HG03520 (cell line): ENCODE measurements around the gene MRPS21.
"Not testable (repeated sequence)": the region's sequence is repeated elsewhere in the genome, so short reads cannot be mapped to it uniquely, and the experiment has no call there.

Experiments used
- ATAC-seq: cut with Tn5 transposase; IDR thresholded peaks from one replicate; pipeline ENCODE4 v1.9.1; 2021; ENCODE audit warnings: mild to moderate bottlenecking, moderate library complexity; ENCODE audit not compliant: unreplicated experiment

The MRPS21 gene

DNA sequence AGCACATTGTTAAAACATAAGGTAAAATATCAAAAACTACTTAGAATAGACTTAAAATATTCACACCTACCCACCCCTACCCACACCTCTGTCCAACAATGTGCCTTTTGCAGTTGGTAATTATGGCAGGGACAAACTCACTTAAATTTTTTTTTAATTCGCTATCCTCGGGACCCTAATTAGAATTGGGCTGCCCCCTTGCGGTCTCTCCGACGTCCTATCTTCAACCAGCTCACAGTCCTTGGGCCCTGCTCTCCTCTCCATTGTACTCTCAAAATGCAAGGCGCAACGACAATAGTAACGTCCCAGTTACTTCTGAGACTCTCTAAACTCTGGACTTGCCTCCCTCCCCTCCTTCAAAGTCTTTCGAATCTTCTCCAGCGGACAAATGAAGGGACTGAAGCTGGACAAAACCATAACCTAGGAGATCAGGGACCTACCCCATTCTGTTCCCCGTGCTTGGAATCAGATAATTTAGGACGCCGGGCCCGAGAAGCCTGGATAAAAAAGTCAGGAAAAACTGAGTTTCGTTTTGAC, 12.4 kb upstream of the MRPS21 start:
- ATAC-seq, result no peak

DNA sequence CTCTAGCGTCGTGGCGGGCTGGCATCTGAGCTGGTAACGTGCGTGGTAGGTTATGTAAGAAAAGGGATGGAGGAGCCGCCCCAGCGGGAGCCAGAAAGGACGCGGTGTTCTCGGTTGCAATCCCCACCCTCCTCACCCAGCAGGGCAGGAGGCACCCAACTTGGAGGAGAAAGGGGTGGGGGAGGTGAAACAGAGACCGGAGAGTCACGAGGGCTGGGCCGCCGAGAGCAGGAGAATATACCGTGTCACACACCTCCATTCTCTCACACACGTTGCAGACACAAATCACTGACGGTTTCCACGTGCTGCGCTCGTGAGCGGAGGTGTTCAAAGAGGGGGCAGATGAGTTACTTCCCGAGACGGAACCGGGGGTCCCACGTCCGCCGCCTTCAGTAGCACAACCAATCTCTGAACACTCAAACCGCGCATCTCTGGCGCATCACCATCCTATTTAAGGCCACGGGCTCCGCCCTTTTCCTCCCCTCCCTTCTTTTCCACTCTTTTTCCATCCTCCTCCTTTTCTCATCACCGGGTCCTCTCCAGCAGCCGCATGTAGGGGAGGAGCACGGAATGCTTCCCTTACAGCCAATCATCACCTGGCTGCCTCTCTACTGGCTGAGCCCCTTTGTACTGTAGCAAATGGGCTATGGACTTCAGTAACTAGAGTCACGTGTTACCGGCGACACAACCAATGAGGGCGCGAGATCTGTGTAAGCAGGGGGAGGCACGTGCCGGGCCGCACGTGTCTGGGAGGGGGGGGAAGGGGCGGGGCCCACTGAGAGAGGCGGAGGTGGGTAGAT, 11.7 kb upstream of the MRPS21 start, which contains the start of gene CIART:
TSS of gene CIART (plus strand) at position 797 of the 800 bp plus-strand sequence. CDS start 714 bp downstream, outside the sequence.
- ATAC-seq, result no peak

DNA sequence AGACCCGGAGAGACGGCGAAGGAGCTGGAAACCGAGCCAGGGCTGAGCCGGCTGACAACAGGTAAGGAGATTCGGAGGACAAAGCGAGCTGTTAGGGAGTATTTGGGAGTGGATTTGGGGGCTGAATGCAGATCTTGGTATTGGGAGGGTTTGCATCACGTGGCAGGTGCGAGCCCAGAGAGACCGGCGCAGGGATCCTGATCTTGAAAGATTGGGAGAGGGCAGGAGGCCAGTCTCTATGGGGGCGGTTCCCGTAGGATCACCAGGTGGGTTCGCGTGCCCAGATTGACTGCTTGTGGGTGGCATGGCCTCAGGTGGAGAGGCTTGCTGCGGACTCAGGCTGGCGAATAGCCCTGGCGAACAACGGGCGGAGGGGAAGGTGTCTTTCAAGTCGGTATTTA, 11.1 kb upstream of the MRPS21 start:
- no peak for ATAC-seq

DNA sequence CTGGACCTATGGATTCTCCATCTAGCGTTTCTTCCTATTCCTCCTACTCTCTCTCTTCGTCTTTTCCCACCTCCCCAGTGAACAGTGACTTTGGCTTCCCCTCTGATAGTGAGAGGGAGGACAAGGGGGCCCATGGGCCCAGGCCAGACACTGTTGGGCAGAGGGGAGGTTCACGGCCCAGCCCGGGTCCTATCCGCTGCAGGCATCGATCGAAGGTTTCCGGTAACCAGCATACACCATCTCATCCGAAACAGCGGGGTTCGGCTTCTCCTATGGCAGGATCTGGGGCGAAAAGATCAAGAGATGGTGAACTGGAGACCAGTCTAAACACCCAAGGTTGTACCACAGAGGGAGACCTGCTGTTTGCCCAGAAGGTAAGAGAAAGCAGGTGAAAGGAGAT, 10.4 kb upstream of the MRPS21 start:
- ATAC-seq, result no peak

DNA sequence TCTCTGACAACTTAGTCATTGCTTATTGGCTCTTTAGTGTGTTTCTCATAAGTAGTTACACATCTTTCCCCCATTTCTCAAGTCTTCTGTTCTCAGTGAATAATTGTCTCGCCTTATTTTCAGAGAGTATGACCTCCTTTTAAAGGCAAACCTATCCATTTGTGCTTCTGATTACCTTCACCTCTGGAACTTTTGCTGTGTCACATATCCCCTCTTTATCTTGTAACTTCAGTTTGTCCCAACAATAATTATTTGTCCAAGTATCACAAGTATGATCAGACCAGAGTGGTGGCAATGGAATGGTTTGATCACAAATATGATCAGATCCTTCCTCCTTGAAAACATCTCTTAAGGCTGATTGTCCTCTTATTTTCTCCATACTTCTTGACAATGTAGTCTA, 5.3 kb upstream of the MRPS21 start:
- no peak for ATAC-seq

DNA sequence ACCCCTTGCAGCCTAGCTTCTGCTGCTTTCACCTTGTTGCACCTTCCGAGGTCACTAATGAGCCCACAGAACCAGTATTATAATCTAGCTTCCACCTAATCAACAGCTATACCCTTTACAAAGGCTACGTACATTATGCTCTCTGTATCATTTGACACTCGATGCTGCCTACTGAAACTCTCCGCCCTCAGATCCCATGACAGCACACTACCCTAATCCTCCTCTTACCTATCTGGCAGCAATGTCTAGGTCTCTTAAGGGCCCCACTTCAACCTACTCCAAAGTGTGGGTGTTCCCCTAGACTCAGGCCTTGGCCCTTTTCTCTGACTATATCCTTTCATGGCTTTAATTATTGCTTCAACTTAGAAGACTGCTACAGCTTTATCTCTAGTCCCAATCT, 4.8 kb upstream of the MRPS21 start:
- ATAC-seq, result no peak

DNA sequence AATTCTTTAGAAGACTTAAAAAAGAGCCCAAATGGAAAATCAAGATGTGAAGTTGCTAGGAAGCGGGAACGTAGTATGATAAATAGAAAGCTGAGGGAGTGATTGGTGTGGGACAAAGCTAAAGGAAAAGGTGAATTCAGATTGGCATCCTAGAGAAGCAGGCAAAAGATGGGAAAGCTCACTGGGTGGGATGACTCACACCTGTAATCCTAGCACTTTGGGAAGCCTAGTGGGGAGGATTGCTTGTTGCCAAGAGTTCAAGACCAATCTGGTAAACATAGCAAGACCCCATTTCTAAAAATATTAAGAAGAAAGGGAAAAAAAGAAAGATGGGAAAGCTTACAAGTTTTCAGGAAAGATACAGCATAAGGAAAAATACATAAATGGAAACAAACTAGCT, 1.8 kb downstream of the MRPS21 start:
- ATAC-seq, result no peak

DNA sequence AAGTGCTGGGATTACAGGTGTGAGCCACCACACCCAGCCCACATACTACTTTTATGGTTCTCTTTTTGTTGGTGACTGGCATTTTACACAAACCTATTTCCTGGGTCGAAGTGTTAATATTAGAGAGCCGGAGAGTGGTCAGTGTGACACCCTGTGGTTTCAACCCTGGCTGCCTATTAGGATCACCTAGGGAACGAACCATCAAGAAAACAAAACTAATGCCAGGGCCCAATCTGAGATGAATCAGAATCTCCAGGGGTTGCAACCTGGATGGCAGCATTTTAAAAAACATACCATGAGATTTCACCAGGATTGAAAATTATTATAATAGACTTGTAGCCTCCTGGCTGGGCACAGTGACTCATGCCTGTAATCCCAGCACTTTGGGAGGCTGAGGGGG, 6.1 kb downstream of the MRPS21 start:
- ATAC-seq, result no peak

DNA sequence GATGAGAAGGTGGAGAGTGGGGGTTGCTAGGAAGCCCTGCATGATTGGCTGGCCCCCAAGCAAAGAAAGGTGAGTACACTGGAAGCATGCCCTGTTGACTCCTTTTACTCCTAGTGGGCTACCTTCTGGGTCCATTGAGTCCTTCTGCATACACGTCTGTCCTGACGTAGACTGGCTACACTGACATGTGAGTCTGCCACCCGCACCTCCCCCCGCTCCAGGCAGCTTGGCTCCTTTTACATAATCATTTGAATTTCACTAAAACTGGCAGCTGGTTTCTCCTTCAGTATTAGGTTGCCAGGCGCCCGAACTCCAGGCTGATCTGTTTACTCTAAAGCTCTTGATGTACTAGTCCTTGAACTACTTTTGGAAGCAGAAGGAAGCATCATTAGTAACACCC, 8.7 kb downstream of the MRPS21 start:
- no peak for ATAC-seq

DNA sequence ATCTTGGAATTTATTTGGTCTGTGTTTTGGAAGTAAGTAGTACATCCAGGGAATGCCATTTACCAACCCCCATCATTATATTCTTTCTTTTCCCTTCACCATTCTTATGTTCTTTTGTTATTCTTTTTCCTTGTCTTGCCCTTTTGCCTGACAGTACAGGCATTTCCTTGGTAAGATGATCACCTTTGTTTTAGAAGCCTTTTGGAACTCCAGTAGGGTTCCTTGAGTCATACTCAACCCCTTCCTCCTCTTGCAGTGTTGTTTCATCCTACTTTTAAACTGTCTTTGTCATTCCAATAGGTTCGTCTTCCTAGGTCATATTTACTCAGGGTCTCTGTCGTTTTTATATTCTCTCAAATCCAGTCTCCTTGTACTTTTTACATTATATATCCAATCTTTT, 9.2 kb downstream of the MRPS21 start:
- no peak for ATAC-seq

DNA sequence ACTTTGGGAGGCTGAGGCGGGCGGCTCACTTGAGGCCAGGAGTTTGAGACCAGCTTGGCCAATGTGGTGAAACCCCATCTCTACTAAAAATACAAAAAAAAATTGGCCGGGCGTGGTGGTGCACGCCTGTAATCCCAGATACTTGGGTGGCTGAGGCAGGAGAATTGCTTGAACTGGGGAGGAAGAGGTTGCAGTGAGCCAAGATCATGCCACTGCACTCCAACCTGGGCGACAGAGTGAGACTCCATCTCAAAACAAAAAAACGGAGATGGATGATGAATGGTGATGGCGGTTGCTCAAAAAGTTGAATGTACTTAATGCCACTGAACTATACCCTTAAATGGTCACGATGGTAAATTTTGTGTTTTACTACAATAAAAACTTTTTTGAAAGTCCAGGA, 14.9 kb downstream of the MRPS21 start:
- not testable (repeated sequence) for ATAC-seq

DNA sequence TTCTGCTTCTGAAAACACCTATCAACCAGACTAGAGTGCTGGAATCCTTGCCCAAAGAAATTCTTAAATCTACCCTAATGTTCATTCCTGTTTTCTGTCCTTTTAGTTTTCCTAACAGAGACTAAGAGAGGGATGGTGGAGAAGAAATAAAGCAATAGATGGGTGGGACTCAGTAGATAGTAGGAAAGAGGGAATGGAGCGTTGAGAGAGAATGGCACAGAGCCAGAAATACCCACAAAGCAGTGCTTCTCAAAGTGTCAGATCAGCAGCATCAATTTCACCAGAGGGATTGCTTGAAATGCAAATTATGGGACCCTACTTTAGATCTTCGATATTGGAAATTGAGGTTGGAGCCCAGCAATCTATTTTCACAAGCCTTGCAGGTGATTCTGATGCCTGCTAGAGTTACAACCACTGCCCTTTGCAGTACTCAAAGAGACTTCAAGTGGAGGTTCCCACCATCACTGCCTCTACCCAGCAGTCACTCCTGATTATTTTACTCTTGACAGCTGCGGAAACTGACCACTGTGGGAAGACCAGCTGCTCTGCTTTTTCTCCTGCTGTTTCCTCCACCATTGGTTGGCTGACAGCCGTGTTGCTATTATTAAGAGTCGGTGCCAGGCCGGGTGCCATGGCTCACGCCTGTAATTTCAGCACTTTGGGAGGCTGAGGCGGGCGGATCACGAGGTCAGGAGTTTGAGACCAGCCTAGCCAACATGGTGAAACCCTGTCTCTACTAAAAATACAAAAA, 16.3 kb downstream of the MRPS21 start:
- ATAC-seq, result no peak

DNA sequence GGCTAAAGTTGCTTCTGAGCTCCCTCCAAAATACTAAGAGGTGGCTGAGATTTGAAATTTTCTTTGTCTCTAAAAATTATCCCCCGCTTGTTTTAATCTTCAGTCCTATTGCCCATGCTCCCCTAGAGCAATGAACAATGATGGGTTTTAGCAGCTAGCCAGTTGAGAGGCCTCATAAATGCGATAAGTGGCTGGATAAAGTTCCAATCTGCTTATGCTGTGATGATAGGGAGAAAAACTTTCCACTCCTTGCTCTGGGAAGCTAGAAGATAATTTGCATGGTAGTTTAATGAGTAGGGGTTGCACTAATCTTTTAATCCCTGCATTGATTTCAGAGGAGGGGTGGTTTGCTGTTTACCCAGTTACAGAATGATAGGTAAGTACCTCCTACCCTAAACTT, 18.1 kb downstream of the MRPS21 start:
- no peak for ATAC-seq

DNA sequence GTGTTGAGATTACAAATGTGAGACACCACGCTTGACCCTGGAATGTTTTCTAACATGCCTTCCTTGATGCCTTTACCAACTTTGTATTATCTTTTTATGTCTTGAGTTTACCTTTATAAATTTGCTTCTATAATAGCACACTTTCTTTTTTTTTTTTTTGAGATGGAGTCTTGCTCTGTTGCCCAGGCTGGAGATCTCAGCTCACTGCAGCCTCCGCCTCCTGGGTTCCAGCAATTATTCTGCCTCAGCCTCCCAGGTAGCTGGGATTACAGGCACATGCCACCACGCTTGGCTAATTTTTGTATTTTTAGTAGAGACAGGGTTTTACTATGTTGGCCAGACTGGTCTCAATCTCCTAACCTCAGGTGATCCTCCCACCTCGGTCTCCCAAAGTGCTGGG, 21.0 kb downstream of the MRPS21 start:
- not testable (repeated sequence) for ATAC-seq

DNA sequence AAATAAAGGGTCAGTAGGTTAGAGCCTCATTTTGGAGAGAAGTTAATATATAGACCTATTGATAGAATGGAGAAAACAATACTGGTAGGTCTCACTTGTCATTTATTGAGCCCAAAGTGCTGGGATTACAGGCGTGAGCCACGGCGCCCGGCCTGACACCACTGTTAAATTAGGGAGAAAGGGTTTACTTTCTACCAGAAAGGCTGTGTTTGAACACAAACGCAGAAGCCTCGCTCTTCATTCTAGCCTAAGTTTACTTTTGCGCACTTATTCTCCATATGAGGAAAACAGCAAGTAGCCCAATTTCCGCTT, 27.0 kb downstream of the MRPS21 start:
- no peak for ATAC-seq

DNA sequence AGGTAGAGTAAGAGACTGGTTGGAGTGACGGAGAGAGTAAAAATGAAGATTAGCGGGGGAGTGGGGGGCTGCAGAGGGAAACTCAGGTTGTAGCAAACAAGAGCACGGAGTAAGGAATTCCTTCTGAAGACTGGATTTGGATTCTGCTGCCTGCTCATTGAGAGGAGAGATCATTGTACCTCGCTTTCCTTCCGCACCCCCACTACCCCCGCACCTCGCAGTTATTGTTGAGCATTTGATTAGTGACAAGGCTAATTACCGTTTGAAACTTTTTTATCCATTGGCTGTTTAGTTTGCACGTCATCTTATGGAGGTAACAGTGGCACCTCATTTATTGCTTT, 28.1 kb downstream of the MRPS21 start:
- no peak for ATAC-seq

DNA sequence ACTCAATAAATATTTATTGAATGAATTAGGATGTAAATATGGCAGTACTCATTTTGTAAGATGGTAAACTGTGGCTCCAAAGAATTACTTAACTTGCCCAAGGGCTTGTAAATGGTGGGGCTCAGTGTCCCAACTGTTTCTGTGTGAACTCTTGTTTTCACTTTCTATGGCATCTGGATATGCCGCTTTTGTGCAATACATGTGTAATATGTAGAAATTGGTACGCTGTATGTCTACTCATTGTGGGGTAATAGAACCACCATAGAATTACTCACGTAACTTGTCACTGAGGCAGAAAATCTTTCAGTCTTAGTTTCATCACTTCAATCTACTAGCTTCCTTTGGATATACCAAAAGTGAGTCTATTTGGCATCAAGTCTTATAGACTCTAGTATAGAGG, 28.6 kb downstream of the MRPS21 start:
- ATAC-seq, result no peak

DNA sequence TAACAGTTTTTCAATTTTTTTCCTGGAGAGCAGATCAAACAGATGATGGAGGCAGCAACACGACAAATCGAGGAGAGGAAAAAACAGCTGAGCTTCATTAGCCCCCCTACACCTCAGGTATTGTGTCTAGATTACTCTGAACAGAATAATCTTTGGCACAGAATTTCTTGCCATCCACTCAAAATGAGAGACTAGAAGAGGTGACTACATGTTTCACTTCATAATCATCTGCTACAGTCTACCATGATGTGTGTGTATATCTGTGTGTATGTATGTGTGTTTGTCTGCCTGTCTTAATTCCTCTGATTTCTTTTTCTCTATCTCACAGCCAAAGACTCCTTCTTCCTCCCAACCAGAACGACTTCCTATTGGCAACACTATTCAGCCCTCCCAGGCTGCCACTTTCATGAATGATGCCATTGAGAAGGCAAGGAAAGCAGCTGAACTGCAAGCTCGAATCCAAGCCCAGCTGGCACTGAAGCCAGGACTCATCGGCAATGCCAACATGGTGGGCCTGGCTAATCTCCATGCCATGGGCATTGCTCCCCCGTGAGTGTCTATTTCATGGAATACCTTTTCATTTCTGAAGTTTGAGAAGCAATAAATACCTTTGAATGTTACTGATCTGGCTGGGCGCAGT, 39.1 kb downstream of the MRPS21 start:
- no peak for ATAC-seq

DNA sequence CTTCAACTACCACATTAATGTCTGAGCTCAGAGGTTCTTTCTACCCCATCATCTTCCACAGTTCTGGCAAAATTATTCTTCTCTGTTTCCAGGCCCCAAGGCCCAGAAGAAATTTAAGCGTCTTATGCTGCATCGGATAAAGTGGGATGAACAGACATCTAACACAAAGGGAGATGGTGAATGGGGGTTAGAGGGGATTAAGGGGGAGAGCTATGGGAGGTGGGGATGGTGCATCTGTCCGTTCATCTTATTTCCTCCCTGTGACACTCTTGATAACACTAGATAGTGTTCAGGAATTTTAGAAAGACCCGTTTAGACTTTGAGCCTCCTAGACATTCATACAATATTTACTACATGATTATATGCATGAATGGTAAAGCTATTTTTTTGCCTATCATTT, 52.7 kb downstream of the MRPS21 start:
- ATAC-seq, result no peak

DNA sequence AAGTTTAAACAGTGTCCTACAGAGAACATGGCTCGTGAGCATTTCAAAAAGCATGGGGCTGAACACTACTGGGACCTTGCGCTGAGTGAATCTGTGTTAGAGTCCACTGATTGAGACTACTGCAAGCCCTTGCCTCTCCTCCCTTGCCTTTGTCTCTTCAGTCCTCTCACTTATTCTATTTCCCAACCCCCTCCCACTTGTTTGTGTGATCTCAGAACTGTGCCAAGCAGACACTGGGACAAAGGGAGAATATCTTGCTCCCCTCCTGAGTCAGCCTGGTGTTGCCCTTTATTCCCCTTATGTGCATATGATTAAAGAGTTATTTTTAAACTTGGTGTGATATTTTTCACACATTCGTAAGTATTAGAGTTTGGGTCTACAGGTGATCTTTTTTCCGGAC, 59.2 kb downstream of the MRPS21 start:
- ATAC-seq, result no peak
